Fibroblast of skin of left quadriceps (primary cell): ENCODE data around the gene ZCCHC14.

ENCODE experiments used
- DNase-seq, 2 experiments: peaks; one replicate each; pipeline ENCODE4 v3.0.0-alpha.2; 2013; ENCODE audit warnings: low read depth in 2 of 2

ZCCHC14 gene

DNA sequence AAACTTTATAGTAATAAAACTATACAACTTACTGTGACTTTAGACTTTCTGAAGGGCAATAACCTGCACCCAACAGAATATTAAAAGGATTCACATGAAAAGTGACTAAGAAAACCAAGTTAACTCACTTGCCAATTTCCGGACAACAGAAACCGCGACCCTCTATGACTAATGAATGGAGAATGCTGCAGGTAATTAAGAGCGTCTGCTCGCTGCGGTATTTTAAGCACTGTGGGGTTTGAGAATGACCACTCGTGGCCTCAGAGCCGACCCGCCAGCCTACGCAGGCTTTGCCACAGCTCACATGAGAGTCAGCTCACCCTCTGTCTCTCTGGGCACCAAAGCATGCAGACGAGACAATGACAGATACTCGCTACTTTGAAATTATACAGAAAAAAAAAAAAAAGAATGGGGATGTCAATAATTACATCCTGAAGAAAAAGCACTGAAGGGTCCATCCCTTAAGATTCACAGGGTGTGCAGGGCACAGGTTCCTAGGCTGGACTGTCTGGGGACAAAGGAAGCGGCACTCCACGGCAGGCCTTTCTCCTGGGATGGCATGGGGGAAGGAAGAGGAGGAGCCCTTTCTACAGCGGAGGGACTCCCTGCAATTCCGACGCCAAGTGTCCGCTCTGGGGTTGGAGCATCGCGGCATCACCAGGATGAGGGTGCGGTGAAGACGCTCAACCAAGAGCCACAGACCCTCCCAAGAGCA is 35.0 kb downstream of the ZCCHC14 start:
- DNase-seq: peak; percentile 94 to 95

GRCh38 chr16:87457061-87457611 is 35.7 kb downstream of the ZCCHC14 start:
- no peak for DNase-seq

DNA sequence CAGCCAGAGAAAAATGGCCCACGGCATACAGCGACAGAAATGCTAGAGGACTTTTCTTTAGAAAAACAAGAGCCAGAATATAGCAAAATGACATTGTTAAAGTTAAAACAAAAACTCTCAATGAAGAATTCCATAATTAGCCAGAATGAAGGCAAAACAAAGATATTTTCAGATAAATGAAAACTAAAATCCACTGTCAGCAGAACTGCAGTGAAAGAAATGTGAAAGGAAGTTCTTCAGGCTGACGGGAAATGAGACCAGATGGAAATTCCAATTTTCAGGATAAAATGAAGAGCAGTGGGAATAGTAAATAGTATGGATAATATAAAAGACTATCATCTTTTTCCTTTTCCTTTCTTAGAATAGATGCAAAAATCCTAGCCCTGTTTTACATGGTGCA is 38.4 kb downstream of the ZCCHC14 start:
- no peak for DNase-seq

GRCh38 chr16:87453326-87453725 is 39.5 kb downstream of the ZCCHC14 start:
- no peak for DNase-seq

GRCh38 chr16:87451563-87452210 is 41.1 kb downstream of the ZCCHC14 start:
- DNase-seq: no peak

- DNase-seq: no peak
Measured at GRCh38 chr16:87448866-87449265, 44.0 kb downstream of the ZCCHC14 start.

- peak; percentile 60 for DNase-seq
Measured at GRCh38 chr16:87447323-87447722, 45.5 kb downstream of the ZCCHC14 start.

DNA sequence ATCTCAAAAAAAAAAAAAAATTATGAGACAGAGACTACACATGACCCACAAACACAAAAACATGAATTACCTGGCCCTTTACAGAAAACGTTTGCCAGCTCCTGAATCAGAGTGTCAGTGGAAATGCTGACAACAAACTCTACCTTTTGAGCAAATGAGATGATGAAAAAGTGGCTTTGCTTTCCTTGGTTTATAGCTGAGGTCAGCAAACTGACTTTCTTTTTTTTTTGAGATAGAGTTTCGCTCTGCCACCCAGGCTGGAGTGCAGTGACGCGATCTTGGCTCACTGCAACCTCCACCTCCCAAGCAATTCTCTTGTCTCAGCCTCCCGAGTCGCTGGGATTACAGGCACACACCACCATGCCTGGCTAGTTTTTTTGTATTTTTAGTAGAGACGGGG is 46.3 kb downstream of the ZCCHC14 start:
- DNase-seq: no peak

DNA sequence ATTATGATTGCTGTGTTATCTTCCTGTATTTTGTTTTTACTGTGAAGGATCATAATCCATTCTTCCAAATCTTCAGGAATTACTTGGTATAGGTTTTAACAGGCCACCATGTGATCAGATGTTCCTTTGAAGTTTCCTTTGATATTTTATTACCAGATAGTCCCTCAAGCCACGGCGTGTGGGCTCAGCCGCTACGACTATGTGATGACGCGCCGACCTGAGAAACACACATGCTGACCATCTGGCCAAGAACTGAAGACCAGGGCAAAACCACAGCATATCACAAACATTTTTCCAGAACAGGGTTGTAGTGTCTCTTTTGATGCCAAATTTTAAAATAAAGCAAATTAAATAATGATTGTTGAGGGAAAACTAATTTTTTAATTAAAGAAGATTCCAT is 47.3 kb downstream of the ZCCHC14 start:
- DNase-seq: peak; percentile 57 to 61

GRCh38 chr16:87443964-87444363 is 48.9 kb downstream of the ZCCHC14 start:
- no peak for DNase-seq

DNA sequence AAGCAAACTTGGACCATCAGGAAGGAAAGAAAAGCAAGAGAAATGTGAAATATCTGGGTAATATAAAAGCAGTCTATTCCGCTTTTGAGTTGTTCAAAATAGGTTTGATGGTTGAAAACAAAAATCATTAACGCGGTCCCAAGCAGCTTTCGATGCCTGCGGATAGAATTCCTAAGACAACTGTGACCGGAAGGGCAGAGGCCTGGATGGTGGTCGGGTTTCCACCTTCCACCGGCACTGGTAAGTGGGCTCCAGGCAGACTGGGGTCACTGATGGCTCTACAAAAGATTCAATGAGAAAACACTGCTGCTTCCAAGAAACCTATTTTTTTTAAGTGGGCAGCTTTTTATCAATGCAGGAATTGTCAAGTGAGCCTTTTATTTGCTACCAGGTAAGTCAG is 49.8 kb downstream of the ZCCHC14 start:
- no peak for DNase-seq

- no peak for DNase-seq
Measured at GRCh38 chr16:87442581-87442966, 50.2 kb downstream of the ZCCHC14 start.

GRCh38 chr16:87441886-87442580 is 50.8 kb downstream of the ZCCHC14 start:
- DNase-seq: no peak

DNA sequence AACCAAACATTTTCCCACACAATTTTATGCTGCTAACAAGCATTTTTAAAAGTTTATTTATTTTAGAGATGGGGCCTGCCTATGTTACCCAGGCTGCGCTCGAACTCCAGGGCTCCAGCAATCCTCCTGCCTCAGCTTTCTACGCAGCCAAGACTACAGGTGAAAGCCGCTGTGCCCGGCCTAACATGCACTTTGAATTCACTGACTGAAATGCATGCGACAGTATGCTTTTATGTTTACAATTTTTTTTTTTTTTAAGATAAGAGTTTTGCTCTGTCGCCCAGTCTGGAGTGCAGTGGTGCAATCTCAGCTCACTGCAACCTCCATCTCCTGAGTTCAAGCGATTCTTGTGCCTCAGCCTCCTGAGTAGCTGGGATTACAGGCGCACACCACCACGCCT is 52.9 kb downstream of the ZCCHC14 start:
- DNase-seq: no peak

DNA sequence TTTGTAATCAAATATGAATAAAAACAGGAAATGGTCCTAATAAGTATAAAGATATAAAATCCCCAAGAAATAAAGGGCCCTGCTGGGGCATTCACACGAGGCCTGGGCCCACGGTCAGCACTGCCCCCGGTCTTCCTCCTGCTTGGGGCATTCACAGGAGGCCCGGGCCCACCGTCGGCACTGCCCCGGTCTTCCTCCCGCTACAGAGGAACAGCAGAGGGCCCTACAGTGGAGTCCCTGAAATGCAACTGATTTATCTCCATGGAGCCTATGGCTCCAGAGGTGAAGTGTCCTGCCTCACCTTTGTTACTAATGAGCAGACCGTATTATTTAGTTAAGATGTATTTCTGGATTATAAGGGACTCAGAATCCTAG is 54.2 kb downstream of the ZCCHC14 start:
- no peak for DNase-seq

DNA sequence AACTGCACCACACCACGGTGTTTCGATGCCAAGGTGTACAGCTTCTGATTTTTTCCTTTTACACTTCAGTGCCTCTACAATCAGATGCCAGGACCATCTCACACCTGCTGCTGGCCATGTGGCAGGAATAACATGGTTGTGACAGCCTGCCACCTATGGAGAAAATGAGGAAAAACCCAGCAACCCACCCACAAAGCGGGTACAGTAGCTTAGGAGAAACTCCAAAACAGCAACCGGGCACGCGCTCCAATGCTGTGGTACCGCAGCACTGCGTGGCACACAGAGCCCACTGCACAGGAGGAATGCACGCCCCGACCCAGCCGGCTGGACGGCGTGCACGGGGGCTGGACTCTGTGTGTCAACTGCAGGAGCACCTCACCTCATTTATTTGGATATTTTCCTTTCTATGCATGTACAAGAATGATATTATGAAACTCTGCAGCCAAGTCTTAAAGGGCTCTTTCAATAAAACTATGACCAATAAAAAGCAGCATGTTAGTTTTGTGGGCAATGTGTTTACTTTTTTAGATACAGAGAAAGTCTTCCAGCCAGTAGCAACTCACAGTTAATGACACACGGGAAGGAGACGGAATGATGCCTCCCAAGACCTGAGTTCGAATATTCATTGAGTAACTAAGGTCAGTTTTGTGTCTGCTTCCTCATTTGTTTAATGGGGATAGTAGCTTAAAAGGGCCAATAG is 54.8 kb downstream of the ZCCHC14 start:
- no peak for DNase-seq

DNA sequence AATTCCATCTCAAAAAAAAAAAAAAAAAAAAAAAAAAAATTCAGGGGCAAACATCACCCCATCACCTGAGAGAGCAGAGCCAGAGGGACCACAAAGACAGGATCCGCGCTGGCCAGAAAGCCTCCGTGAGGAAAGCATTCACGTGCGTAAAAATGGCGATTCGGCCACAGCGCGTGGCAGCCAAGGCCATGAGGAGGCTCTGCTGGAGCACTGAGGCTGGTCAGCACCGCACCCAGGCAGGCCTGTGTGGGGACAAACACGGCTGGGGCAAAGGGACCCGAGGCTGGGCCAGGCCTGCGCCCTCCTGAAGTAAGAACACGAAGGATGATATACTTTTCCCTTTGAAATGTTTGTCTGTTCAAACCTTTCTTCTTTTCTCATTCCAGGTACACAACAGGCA is 55.5 kb downstream of the ZCCHC14 start:
- DNase-seq: no peak

DNA sequence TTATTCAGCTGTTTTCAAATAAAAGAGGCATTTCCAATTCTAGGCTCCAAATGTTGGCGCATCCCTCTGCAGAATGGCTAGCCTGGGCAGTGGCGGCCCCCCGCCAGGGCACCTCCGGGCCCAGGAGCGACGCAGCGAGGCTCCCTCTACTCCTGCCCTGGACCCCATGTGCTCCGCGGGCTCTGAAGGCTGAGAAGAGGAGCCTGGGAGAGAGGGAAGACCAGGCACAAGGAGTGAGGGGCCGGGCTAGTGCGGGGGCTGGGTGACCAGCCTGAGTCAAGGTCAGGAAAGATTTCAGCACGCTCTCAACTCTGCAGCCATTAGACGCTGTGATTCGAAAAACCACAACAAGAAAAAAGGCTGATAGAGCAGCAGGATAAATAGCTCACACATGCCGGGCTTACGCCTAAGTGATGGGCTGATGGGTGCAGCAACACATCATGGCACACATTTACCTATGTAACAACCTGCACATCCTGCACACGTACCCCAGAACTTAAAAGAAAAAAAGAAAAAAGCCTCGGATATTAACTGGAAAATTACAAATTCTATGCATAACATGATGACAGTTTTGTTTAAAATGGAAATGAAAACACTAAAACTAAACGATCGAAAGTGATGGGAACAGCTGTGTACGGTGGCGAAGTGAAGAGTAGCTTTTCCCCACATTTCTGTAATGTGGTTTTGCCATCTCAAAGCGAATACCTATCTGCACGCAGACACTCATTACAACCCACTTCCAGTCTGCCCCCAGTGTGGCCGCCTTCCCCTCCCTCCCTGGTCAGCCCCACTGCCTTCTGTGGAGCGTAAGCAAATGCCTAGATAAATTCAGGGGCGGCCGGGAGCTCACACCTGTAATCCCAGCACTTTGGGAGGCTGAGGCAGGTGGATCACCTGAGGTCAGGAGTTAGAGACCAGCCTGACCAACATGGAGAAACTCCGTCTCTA is 56.3 kb downstream of the ZCCHC14 start:
- DNase-seq: no peak

GRCh38 chr16:87435372-87436224 is 57.2 kb downstream of the ZCCHC14 start:
- DNase-seq: peak; percentile 79 to 80

GRCh38 chr16:87434146-87434667 is 58.6 kb downstream of the ZCCHC14 start:
- DNase-seq: no peak
